GM11168 (cell line): ENCODE measurements around the gene SDF2.

ENCODE experiments used
- in situ Hi-C: fragments of 300-500 bp; cut with MboI; formaldehyde crosslinking; loops from one replicate; pipeline ENCODE4 v1.12.0; 2022; ENCODE audit warnings: low sequenced_read_pairs; ENCODE audit not compliant: unreplicated experiment

SDF2 gene

GRCh38 chr17:28661635-28662526, at the start of gene SDF2, which contains the start of gene SUPT6H:
TSS of gene SDF2 (minus strand) at chr17:28661906. CDS start at chr17:28661876, 30 bp downstream.
TSS of gene SUPT6H (plus strand) at chr17:28662205. CDS start at chr17:28673402, 11,197 bp downstream.
- in situ Hi-C loops: no loop called here

GRCh38 chr17:28710861-28711722, 49.4 kb upstream of the SDF2 start:
- in situ Hi-C loops: no loop called here

- in situ Hi-C loops: no loop called here
Observed at GRCh38 chr17:28707339-28707720, 45.6 kb upstream of the SDF2 start.

- in situ Hi-C loops: no loop called here
Observed at GRCh38 chr17:28706471-28707338, 45.0 kb upstream of the SDF2 start.

- in situ Hi-C loops: no loop called here
Observed at GRCh38 chr17:28705728-28706334, 44.1 kb upstream of the SDF2 start.

GRCh38 chr17:28705074-28705659, 43.5 kb upstream of the SDF2 start:
- in situ Hi-C loops: no loop called here

- in situ Hi-C loops: no loop called here
Observed at GRCh38 chr17:28704219-28704858, 42.6 kb upstream of the SDF2 start.

- in situ Hi-C loops: no loop called here
Observed at GRCh38 chr17:28703552-28704218, 42.0 kb upstream of the SDF2 start.

- in situ Hi-C loops: no loop called here
Observed at GRCh38 chr17:28702752-28703150, 41.0 kb upstream of the SDF2 start.

- in situ Hi-C loops: no loop called here
Observed at GRCh38 chr17:28702026-28702751, 40.5 kb upstream of the SDF2 start.

- in situ Hi-C loops: no loop called here
Observed at GRCh38 chr17:28700830-28701492, 39.3 kb upstream of the SDF2 start.

GRCh38 chr17:28700278-28700677, 38.6 kb upstream of the SDF2 start:
- in situ Hi-C loops: no loop called here

- in situ Hi-C loops: no loop called here
Observed at GRCh38 chr17:28698253-28698941, 36.7 kb upstream of the SDF2 start.

GRCh38 chr17:28693869-28694268, 32.2 kb upstream of the SDF2 start:
- in situ Hi-C loops: no loop called here

- in situ Hi-C loops: no loop called here
Observed at GRCh38 chr17:28689011-28689410, 27.3 kb upstream of the SDF2 start.

- in situ Hi-C loops: no loop called here
Observed at GRCh38 chr17:28688481-28688880, 26.8 kb upstream of the SDF2 start.

- in situ Hi-C loops: no loop called here
Observed at GRCh38 chr17:28686296-28686695, 24.6 kb upstream of the SDF2 start.
